Measurements from ENCODE around the gene CCDC187. TPM values are rescaled to one million over a fixed set of nuclear protein-coding genes. Genes with fewer than 3 reads are reported as not detected.
"Not testable (repeated sequence)": the region's sequence is repeated elsewhere in the genome, so short reads cannot be mapped to it uniquely, and the experiment has no call there.

CCDC187 gene
- total RNA-seq, 1 donor from 2014 or later = under 0.01 TPM

GRCh38 chr9:136326761-136327303, 22.9 kb upstream of the CCDC187 start:
- no peak for DNase-seq

GRCh38 chr9:136326061-136326760, 22.3 kb upstream of the CCDC187 start:
- DNase-seq = no peak

- DNase-seq = no peak
Observed at GRCh38 chr9:136325358-136325757, 21.5 kb upstream of the CCDC187 start.

- DNase-seq = no peak
Observed at GRCh38 chr9:136324501-136325300, 20.8 kb upstream of the CCDC187 start.

GRCh38 chr9:136323371-136323789, 19.5 kb upstream of the CCDC187 start:
- DNase-seq = no peak

- no peak for DNase-seq
Observed at GRCh38 chr9:136322756-136323330, 18.9 kb upstream of the CCDC187 start.

GRCh38 chr9:136321561-136321960, 17.7 kb upstream of the CCDC187 start:
- no peak for DNase-seq

GRCh38 chr9:136320972-136321371, 17.1 kb upstream of the CCDC187 start:
- not testable (repeated sequence) for DNase-seq

- not testable (repeated sequence) for DNase-seq
Observed at GRCh38 chr9:136319955-136320354, 16.1 kb upstream of the CCDC187 start.

GRCh38 chr9:136319244-136319643, 15.3 kb upstream of the CCDC187 start:
- not testable (repeated sequence) for DNase-seq

- no peak for DNase-seq
Observed at GRCh38 chr9:136318776-136319241, 14.9 kb upstream of the CCDC187 start.

- DNase-seq = no peak
Observed at GRCh38 chr9:136318111-136318775, 14.3 kb upstream of the CCDC187 start.

GRCh38 chr9:136317695-136318094, 13.8 kb upstream of the CCDC187 start:
- DNase-seq = no peak

- DNase-seq = no peak
Observed at GRCh38 chr9:136316896-136317676, 13.2 kb upstream of the CCDC187 start.

- no peak for DNase-seq
Observed at GRCh38 chr9:136316271-136316751, 12.4 kb upstream of the CCDC187 start.

GRCh38 chr9:136314944-136315343, 11.1 kb upstream of the CCDC187 start:
- DNase-seq = no peak

- no peak for DNase-seq
Observed at GRCh38 chr9:136314056-136314416, 10.1 kb upstream of the CCDC187 start.

- no peak for DNase-seq
Observed at GRCh38 chr9:136313111-136314055, 9.5 kb upstream of the CCDC187 start.

GRCh38 chr9:136312436-136312835, 8.5 kb upstream of the CCDC187 start:
- no peak for DNase-seq

GRCh38 chr9:136312009-136312375, 8.1 kb upstream of the CCDC187 start:
- no peak for DNase-seq

Measured in occipital lobe (tissue), 2 donors.